Measurements from ENCODE around the gene NUP50. TPM values are rescaled to one million over a fixed set of nuclear protein-coding genes. Genes with fewer than 3 reads are reported as not detected.

NUP50 gene
- total RNA-seq, 2 donors from 2014 or later: 71.9 to 111 TPM

DNA sequence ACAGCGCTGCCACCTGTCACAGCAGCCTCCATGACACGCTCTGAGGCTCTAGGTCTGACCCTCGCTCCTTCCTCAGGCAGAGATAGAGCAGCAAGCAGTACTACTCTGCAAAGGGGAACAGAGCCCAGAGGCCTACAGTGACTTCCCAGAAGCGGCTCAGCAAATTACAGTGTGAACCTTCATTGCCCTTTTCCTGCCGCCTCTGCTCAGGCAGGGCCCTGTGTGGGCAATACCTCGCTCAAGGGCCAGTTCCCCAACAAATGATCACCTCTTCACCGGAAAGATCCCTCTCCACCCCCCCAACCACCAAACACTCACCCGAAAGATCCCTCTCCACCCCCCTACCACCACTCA lies 64.7 kb downstream of the NUP50 start:
- Histone ChIP-seq H3K9ac (ENCODE audit: low read depth in 2 of 2, low read length in 2 of 2) (no peak overlapping the region), H3K4me3 (no peak overlapping the region), H3K9me3 (no peaks in the 10 kb centered on the region), H3K27ac (no peak overlapping the region), H3K4me1 (peaks cover 3% of the 10 kb centered on the region), H3K36me3 (no peaks in the 10 kb centered on the region), H3K27me3 (no peaks in the 10 kb centered on the region)
- TF ChIP-seq, protein P1, sequence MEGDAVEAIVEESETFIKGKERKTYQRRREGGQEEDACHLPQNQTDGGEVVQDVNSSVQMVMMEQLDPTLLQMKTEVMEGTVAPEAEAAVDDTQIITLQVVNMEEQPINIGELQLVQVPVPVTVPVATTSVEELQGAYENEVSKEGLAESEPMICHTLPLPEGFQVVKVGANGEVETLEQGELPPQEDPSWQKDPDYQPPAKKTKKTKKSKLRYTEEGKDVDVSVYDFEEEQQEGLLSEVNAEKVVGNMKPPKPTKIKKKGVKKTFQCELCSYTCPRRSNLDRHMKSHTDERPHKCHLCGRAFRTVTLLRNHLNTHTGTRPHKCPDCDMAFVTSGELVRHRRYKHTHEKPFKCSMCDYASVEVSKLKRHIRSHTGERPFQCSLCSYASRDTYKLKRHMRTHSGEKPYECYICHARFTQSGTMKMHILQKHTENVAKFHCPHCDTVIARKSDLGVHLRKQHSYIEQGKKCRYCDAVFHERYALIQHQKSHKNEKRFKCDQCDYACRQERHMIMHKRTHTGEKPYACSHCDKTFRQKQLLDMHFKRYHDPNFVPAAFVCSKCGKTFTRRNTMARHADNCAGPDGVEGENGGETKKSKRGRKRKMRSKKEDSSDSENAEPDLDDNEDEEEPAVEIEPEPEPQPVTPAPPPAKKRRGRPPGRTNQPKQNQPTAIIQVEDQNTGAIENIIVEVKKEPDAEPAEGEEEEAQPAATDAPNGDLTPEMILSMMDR (IDR thresholded peaks at IDR 0.05): no peak
- DNase-seq: no peak
- intact Hi-C loops (cut with DNase I): no loop called here

DNA sequence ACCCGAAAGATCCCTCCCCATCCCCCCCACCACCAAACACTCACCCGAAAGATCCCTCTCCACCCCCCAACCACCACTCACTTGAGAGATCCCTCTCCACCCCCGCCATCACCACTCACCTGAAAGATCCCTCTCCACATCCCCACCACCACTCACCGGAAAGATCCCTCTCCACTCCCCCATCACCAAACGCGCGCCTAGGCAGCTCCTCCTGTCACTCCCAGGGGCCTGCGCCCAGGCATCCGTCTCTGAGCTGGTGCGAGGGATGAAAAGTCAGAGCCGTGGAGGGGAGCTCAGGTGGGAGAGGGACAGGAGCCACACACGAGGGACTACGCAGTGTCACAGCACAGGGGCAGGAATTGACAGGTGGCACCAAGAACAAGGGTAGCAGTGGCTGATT lies 65.5 kb downstream of the NUP50 start:
- TF ChIP-seq, protein P1 (IDR thresholded peaks at IDR 0.05): no peak
- H3K4me1 ChIP-seq: peaks cover 3% of the 10 kb centered on the region

DNA sequence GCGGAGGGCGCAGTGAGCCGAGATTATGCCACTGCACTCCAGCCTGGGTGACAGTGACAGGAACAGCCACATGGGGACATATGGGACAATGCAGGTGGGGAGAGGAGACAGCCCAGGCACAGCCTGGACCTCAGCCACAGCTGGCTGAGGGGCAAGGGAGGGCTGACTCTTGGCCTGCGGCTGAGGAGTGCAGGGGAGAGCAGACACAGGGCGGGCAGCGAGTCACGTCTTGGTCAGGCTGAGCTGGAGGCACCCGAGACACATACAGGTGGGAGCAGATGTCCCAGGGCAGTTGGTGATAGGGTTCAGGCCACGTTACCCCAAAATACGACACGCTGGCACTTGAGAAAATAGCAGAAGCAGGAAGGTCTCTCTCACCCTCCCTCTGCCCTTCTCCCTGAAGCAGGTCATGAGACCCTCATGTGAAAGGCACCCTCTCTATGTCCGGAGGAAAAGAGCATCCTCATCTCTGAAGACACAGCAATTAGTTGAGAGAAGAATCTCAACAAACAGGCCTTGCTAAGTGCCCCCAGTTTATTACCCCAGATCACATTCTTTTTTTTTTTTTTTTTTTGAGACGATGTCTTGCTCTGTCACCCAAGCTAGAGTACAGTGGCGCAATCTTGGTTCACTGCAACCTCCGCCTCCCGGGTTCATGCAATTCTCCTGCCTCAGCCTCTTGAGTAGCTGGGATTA lies 66.4 kb downstream of the NUP50 start:
- H3K9me3 ChIP-seq: no peaks in the 10 kb centered on the region
- H3K27ac ChIP-seq: no peak overlapping the region
- intact Hi-C loops (cut with DNase I): no loop called here
- H3K4me3 ChIP-seq: no peak overlapping the region
- TF ChIP-seq, protein P1 (IDR thresholded peaks at IDR 0.05): no peak
- H3K36me3 ChIP-seq: no peaks in the 10 kb centered on the region
- DNase-seq: no peak
- H3K27me3 ChIP-seq: no peaks in the 10 kb centered on the region
- no peak overlapping the region for H3K9ac ChIP-seq (ENCODE audit: low read depth in 2 of 2, low read length in 2 of 2)
- H3K4me1 ChIP-seq: peaks cover 3% of the 10 kb centered on the region

More for the DNA sequence above, 65.5 kb downstream of the NUP50 start:
- DNase-seq: no peak
- Histone ChIP-seq H3K36me3 (no peaks in the 10 kb centered on the region), H3K27me3 (no peaks in the 10 kb centered on the region), H3K27ac (no peak overlapping the region), H3K9ac (ENCODE audit: low read depth in 2 of 2, low read length in 2 of 2) (no peak overlapping the region), H3K4me3 (no peak overlapping the region), H3K9me3 (no peaks in the 10 kb centered on the region)
- intact Hi-C loops (cut with DNase I): no loop called here

DNA sequence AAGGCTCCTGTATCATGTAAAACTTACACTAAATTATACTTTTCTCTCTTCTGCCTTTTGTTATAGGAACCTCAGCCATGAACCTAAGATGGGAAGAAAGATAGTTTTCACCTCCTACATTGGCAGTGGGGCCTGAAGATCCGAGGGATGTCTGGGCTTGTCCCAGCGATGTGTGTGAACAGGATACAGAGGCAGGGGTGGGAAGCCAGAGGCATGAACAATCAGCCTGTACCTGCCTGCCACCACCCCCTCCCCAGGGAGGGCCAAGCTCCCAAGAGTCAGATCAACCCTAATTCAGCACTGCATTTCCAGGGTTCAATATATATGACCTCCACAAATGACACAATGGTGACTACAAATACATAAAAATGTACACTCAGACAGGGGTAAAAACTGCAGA lies 67.6 kb downstream of the NUP50 start:
- no peak for DNase-seq
- Histone ChIP-seq H3K9me3 (no peaks in the 10 kb centered on the region), H3K36me3 (no peaks in the 10 kb centered on the region), H3K27me3 (no peaks in the 10 kb centered on the region), H3K4me1 (no peaks in the 10 kb centered on the region), H3K4me3 (no peak overlapping the region), H3K27ac (no peak overlapping the region), H3K9ac (ENCODE audit: low read depth in 2 of 2, low read length in 2 of 2) (no peak overlapping the region)
- TF ChIP-seq, protein P1 (IDR thresholded peaks at IDR 0.05): no peak
- intact Hi-C loops (cut with DNase I): no loop called here

DNA sequence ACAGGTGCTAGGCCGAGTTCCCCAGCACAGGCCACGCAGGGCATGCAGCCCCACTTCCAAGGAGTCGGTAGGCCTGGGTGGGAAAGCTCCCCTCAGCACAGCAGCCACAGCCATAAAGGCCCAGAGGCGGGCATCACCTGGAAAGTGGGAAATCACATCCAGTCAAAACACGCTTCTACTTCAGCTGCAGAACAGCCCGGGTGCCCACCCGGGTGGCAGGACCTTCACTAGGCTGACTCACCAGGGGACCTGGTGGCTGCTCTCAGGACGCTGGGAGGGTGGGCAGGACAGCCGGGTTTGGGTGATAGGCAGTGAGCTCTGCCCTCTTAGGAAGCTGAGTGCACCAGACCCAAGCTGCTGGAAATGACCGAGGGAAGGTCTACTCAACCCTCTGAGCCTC lies 69.7 kb downstream of the NUP50 start:
- no peak overlapping the region for H3K9ac ChIP-seq (ENCODE audit: low read depth in 2 of 2, low read length in 2 of 2)
- no peak for DNase-seq
- intact Hi-C loops (cut with DNase I): no loop called here

More for the DNA sequence above, 69.7 kb downstream of the NUP50 start:
- H3K27ac ChIP-seq: no peak overlapping the region
- H3K4me3 ChIP-seq: no peak overlapping the region
- no peaks in the 10 kb centered on the region for H3K9me3 ChIP-seq
- TF ChIP-seq, protein P1 (IDR thresholded peaks at IDR 0.05): no peak
- H3K4me1 ChIP-seq: no peaks in the 10 kb centered on the region
- no peaks in the 10 kb centered on the region for H3K27me3 ChIP-seq
- no peaks in the 10 kb centered on the region for H3K36me3 ChIP-seq
